SU-DHL-6 (cell line): ENCODE results near the gene GTPBP4.

Source experiments
- EZH2phosphoT487 ChIP-seq: fragments of 200-600 bp; sonication (generic), shearing (Covaris generic); conservative IDR thresholded peaks from 2 replicates; pipeline ENCODE4 v1.6.1; 2018; ENCODE audit warnings: mild to moderate bottlenecking, antibody characterized with exemption, low read length, moderate library complexity, mixed read lengths
- TF ChIP-seq, protein P1 (sequence below): fragments of 200-600 bp; sonication (generic); IDR thresholded peaks from one replicate; pipeline ENCODE4 v1.5.1; 2017; ENCODE audit warnings: antibody characterized with exemption, mild to moderate bottlenecking, low read length, moderate library complexity; ENCODE audit not compliant: insufficient read depth, poor library complexity, severe bottlenecking

DNA sequence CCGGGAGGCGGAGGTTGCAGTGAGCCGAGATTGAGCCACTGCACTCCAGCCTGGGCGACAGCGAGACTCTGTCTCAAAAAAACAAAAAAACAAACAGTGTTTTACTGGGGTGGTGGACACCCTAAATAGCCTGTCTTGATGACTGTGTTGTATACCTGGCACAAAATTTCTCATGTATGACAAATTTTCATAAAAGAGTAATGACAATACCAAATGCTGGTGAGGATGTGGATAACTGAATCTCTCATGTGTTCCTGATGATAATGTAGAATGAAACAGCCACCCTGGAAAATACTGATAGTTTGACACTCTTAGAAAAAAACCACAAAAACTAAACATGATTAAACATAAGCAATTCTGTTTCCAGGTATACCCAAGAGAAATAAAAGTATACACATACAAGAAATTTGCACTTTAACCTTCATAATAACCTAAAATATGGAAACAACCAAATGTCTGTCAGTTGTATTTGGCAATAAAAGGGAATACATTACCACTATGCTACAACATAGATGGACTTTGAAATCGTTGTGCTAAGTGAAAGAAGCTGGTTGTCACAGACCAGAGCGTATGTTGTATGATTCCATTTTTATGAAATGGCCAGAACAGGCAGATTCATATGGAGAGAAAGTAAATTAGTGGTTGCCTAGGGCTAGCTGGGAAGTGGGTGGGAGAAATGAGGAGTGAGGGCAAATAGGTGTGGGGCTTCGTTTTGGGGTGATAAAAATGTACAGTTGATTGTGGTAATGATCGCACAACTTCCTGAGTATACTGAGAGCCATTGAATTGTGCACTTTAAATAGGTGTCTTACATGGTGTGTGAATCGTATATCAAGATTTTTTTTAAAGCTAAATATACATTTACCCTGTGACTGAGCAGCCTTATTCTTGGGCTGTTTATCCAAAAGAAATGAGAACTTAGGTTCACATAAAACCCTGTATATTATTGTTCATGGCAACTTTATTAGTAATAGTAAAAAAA lies 80.4 kb downstream of the GTPBP4 start:
- TF ChIP-seq, protein P1, sequence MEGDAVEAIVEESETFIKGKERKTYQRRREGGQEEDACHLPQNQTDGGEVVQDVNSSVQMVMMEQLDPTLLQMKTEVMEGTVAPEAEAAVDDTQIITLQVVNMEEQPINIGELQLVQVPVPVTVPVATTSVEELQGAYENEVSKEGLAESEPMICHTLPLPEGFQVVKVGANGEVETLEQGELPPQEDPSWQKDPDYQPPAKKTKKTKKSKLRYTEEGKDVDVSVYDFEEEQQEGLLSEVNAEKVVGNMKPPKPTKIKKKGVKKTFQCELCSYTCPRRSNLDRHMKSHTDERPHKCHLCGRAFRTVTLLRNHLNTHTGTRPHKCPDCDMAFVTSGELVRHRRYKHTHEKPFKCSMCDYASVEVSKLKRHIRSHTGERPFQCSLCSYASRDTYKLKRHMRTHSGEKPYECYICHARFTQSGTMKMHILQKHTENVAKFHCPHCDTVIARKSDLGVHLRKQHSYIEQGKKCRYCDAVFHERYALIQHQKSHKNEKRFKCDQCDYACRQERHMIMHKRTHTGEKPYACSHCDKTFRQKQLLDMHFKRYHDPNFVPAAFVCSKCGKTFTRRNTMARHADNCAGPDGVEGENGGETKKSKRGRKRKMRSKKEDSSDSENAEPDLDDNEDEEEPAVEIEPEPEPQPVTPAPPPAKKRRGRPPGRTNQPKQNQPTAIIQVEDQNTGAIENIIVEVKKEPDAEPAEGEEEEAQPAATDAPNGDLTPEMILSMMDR, result no peak
- TF ChIP-seq EZH2phosphoT487, result no peak
